HS-5 (cell line): ENCODE data around the gene DYRK4.

Experiments used
- DNase-seq: peaks from one replicate; pipeline ENCODE4 v3.0.0-alpha.2; 2012; ENCODE audit warnings: low read depth

DYRK4 gene

DNA sequence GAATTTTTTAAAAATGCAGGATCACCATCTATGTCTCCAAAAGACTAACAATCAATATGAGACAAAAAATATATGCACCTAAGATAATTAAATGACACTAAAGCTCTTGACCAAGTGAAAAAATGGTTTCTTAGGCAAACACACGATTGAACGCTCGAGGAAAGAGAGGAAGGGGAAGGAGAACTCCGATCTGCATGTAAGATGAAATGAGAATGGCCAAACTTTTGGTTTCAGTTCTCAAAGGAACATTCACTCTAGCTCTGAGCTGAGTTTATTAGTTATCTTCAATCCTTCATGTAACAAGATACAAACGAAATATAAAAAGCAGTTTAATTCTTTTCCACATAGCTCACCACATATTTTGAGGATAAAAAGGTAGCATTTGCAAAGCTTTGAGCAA is 2.8 kb downstream of the DYRK4 start:
- DNase-seq, result no peak

DNA sequence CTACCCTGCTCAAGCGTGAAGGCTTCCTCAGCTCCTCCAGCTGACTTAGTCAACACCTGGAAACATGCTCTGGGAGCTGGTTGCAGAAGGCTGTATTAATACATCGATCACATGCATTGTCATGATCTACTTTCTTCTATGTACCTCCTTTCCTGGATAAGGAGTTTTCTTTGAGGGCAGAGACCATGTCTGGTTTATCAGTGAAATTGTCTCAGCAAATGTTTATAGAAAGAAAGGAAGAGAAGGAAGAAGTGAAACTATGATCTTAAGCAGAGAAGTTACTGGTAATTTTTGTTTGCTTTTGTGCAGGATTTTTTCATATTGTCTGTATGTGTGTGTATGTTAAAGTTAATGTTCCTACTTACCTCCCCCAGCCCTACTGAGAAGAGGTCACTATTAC is 4.5 kb downstream of the DYRK4 start:
- no peak for DNase-seq

DNA sequence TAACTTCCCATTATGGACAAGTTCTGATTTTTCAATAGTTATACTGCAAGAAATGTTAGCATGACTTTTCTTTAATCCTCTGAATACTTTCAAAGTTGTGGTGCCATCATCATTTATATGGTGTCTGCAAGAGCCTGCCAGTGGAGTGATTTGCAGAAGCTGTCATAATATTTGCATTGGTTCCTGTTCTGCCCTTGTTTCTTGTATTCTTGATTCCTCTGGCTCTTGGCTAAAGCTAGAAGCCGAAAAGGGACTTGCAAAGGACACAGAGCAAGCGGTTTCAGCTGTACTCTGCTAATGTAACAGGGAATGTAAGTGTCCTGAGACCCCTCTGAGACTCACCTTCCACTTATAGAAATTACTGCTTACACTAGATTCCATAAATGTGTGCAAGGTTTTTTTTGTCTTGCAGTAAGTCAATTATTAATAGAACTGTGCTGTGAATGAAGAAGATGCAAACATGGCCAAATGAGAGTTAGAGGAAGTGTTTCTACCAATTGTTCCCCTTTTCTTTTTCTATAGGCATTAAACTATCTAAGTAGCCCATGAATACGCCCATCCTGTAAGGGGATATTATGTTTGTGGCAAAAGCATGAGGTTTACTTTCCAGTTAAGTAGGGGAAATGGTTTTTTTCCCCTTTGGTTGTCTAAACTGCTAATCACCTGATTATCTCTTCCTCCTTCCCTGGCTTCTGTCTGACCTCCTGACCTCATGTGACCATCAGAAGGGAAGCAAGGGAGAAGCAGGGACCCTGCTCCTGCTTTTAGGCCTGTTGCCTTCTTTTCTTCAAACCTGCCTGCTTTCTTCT is 5.3 kb downstream of the DYRK4 start:
- DNase-seq, result no peak

DNA sequence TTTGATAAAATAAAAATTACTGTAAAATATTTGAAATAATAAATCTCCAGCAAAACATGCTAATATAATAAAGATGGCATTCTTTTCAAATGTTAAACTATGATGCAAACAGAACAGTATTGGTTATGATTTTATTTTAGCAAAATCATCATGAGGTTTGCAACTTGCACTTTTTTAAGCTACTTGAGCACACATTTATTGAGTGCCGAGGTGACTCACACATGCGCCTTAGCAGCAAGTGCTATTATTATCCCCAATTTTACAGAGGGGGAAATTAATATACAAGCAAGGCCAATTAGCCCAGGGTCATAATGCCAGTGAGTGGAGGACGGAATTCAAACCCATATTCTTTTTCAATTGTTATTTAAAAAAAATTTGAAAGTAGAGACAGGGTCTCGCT is 7.3 kb downstream of the DYRK4 start:
- DNase-seq, result no peak

DNA sequence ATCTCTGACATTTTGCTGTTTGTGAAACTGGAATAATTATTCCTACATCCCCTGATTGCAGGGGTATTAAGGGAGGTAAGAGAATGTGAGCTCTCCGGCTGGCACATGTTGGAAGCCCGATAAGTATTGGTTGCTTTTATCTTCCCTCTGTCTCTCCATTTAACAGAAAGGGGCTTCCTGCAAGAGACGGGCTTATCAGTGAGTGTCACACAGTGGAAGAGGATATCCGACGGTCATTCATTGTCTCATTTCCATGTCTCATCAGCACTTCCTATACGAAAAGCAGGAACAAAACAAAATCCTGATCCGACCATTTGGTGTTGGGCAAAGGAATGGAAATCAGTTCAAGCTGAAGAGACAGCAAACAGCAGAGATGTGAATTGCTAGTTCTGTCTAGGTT is 10.7 kb downstream of the DYRK4 start:
- no peak for DNase-seq

DNA sequence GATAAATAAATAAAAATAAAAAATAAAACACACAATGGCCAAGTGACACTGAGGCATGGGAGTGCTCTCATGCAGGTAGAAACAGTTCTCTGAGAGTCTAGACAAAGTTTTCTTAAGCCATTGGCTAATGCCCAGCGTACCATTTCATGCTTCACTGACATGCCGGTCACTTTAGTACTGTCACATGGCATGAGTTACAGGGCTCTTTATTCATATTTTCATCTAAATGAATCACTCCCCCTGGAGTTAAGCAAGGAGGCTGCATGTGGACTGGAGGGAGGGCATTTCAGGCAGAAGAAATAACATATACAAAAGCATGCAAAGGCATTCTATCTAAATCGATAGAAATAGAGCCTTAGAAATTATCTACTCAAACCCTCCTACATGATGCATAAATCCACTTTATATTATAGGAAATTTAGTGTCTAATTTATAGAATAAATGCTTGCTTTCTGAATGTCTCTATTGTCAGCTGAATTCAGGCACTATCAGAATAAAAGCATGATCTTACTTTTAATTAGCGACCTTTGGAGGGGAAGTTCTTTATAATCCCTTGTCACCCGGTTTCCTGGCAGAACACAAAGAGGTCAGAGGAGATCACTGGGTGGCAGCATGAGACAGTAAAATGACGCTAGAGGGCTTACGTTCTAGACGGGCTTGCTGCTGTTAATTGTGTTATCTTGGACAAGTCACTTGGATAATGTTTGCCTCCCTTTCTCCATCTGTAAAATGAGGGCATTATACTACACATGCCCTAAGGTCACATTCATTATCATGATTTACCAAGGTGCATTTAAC is 17.5 kb downstream of the DYRK4 start:
- DNase-seq, result no peak

DNA sequence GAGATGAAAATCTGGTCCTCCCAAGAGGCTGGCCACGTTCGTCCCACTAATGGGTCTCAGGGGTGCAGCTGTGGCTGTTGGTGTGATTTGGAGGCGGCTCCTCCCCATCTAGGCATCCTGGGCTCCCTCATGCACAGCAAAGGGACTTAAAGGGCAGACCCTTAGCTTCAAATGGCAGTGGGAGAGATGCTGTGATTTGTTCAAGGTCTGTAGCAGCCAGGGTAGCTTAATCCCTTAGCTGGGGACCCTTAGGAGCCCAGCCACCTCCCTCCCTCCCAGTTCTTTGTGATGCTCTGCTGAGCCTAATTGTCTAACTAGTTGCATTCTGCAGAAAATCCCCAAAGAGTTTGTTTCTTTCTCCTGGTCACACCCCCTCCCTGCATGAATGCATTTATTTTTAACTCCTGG is 18.3 kb downstream of the DYRK4 start:
- no peak for DNase-seq

DNA sequence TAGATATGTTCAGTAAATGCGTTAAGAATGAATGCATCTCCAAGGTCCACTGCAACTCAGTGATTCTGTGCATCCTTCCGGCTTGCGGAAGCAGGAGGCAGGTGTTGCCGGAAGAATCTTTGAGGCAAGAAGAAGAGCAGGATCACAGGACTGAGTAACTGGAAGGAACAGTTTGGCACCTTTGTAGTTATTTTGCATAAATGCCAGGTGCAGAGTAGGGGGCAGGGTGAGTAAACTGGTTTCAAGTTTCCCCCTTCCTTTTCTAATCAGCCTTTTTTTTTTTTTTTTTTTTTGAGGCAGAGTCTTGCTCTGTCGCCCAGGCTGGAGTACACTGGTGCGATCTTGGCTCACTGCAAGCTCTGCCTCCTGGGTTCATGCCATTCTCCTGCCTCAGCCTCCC is 22.3 kb downstream of the DYRK4 start:
- DNase-seq, result no peak

DNA sequence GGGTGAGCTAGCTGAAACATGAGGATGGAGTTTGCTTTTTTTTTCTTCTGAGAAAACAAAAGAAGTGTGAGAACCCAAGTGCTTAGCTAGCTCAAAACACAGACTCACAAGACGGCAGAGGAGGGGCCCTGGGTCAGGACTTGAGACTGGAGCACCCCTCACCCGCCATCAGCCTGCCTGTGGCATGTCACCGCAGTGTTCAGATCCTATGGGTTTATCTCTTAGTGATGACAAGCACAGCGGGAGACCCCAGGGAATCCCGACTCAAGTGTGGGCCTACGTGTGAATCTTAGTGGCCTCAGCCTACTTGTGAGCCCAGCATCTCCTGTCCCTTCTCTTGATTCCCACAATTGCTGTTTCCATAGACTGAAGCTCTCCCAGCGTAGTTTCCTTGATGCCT is 22.9 kb downstream of the DYRK4 start:
- DNase-seq, result no peak

DNA sequence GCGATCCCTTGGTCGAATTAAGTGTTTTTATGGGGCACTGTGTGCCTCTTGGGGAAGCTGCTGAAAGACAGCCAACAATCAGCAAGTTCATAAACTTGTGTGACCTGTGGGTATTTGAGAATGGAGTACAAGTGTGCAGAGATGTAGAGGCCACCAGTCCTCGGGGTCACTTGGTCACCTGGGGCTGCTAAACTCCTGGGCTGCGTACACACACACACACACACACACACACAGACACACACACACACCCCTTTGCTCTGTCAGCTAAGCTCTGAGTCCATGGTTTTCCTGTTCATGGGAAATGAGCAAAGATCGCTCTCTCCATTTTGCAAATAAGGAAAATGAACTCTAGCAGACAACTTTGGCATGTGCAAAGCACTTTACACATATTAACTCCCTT is 24.5 kb downstream of the DYRK4 start:
- DNase-seq, result no peak

DNA sequence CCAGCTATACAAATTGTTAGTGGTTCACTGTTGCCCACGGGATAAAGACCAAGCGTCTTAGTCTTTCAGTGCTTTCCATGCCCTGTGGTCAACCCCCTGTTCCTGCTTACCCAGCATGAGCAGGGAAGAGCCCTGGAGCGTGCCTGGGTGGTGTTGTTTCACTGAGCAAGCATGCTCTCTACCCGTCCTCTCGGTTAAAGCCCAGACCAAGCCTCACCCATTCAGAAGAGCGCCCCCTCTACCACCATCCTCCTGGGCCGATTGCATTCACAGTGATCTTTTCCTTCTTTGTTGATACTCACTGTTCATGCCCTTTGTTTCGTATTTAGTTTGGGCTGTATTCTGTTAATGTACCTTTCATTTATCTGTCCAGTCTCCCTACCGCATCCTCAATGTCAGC is 25.1 kb downstream of the DYRK4 start:
- DNase-seq, result no peak

DNA sequence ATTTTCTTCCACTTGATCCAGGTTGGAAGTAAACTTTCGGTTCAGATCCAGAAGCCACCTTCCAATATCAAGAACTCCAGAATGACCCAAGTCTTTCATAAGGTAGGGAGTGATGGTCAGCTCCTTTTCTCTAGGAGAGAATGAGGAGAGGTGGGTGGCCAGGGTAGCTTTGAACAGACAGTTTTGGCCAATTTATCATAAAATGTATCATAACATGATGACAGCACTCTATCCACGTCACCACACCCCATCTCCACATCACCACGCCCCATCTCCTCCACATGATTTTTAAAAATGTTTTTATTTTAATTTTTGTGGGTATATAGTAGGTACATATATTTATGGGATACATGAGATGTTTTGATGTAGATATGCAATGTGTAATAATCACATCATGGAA is 26.9 kb downstream of the DYRK4 start:
- no peak for DNase-seq

DNA sequence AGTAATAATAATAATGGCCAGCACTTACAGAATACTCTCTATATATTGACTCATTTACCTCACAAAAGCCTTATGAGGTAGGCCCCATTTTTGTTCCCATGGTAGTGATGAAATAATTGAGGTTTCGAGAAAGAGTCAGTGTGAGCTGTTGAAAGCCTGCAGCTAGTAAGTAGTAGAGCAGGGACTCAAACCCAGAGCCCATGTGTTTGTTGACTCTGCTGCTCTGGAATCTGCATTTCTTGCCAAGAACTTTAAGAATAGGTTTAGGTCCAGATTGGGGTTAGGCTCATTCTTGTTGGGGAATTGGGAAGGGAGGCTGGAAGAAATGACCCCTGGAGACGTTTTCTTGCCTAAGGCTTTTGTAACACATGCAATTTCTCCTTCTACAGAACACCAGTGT is 27.9 kb downstream of the DYRK4 start:
- DNase-seq, result no peak

DNA sequence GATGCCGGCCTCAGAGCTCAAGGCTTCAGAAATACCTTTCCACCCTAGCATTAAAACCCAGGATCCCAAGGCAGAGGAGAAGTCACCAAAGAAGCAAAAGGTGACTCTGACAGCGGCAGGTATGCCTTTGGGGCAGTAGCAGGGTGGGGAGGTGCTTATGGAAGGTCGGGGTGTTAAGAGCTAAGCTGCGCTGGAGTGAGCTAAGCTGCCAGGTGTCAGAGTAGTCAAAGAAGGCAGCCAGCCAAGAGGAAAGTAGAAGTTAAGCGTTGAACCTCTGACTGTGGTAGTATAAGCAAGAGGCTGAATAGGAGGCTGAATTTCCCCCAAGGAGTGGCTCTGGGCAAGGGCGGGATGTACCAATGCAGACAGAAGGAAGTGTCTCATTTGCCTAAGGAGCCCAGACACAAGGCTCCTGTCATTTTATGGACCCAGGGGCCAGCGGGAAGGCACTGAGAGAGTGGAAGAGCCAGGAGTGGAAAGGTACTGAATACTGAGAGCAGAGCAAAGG is 29.2 kb downstream of the DYRK4 start:
- DNase-seq, result no peak

DNA sequence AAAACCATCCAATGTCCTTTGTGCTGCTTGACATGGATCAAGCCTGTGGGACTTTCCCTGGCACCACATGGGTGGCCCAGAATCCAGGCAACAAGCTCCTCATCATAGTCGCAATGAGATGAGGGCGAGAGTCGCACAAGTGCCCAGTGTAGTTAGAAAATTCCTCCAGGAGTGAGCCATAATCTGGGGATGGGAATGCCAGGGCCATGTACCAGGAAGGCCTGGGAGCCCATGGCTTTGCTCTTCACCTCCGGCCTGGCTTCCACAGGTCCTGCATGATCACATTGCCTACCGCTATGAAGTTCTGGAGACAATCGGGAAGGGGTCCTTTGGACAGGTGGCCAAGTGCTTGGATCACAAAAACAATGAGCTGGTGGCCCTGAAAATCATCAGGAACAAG is 33.9 kb downstream of the DYRK4 start:
- no peak for DNase-seq

DNA sequence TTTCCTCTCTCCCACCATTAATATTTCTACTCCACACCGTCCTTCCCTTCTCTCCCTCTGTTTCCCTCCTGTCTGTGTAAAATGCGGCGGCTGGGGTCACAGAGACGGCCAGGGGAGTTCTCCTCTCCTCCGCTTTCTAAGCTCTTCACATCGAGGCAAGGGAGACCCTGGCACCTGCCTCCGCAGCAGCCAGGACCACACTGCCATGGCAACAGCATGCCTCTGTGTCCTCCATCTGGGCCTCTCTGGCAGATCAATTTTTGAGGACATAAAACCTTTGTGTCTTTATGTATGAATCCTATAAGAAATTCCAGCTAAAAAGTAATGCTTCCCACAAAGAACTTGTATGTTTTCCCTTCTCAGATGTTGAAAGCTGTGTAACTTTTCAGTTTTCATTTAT is 41.4 kb downstream of the DYRK4 start:
- no peak for DNase-seq

DNA sequence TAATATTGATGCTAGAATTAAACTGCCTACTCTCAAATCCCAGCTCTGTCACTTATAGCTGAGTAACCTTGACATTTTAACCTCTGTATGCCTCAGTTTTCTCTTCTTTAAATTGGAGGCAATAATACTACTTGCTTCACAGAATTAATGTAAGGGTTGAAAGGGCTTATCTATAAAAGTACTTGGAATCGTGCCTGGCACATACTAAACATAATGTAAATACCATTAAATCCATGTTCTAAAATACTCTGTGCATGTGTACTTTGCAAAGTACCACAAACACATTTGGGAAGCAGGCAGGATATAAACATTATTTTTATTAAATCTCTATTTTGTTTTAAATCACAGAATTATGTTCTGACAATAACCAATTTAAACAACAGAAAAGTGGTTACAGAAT is 41.9 kb downstream of the DYRK4 start:
- no peak for DNase-seq

DNA sequence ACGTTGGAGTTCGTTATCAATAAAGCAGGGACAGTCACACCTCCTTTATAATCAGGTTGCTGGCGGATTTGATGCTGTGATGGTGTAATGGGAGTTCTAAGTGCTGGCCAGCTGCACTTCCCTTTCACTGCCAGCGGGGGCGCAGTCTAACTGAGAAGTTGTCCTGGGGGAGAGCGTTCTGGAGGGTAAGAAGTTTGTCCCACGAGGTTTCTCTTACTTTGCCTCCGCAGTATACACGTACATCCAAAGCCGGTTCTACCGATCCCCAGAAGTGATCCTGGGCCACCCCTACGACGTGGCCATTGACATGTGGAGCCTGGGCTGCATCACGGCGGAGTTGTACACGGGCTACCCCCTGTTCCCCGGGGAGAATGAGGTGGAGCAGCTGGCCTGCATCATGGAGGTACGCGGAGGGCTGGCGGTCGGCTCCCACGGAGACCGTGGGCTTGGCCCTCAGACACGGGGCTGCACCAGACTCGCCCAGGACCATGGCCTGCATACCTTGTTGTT is 42.7 kb downstream of the DYRK4 start:
- peak; percentile 46 for DNase-seq

DNA sequence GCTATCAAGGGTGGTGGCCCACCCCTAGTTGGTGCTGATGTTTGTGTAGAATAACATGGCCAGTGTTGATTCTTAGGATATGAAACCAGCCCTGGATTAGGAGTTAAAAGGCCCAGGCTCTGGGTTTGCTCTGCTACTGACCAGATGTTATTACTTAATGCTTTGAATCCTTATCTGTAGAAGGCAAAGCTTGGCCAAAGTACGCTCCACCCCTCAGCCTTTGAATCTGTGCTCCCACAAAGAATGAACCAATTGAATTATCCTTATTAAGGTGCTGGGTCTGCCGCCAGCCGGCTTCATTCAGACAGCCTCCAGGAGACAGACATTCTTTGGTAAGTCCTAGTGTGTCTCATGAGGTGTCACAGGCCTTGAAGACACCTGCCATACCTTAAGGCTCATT is 45.0 kb downstream of the DYRK4 start:
- DNase-seq, result no peak

DNA sequence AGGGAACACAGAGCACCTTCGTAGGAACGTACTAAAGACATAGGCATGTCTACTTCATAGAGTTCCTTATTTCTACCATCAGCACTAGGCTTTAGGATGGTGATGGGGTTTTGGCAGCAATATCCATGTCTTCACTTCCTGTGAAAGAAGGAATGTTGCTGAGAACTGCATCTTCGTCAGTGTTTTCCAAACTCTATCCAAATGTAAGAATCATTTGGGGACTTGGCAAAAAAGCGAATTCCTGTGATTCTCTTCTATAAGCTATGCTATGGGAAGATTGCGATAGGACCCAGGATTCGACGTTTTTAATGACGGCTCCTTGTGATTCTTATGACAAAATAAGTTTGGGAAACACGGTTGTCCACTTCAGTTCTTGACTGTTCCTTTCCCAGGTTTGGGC is 47.1 kb downstream of the DYRK4 start:
- DNase-seq, result no peak

DNA sequence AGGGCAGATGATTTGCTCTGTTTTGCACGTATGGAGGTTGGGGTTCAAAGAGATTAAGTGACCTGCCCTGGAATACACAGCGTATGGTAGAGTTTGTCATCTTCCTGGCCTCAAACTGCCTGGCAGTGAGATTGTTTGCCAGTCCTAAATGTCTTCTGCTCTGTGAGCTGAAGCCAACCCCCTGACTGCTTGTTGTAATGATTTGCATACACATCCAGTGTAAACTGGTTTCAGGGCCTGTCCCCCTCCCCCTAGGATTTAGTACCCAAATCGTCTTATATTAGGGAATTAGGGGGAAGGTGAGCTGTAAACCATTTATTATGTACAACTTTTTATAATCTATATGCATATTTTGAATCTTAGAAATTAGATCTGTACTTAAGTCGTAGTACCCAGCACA is 48.5 kb downstream of the DYRK4 start:
- no peak for DNase-seq

DNA sequence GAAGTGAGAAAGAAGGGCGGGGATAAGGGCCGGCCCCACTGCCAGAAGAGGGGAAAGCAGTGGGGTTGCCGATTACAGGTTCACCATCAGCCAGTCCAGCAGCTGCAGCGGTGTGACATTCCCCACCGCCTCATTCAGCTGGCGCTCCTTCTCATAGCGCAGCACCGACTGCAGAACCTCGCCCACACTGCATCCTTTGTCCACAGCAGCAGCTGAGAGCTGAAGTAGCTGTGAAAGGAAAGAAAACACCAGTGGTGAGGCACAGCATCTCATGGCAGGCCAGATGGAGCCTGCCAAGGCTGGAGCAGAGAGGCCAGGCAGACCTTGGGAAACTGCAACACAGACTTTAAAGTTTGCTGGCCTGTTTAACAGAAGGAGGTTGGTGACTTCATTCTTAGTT is 53.7 kb downstream of the DYRK4 start:
- no peak for DNase-seq

DNA sequence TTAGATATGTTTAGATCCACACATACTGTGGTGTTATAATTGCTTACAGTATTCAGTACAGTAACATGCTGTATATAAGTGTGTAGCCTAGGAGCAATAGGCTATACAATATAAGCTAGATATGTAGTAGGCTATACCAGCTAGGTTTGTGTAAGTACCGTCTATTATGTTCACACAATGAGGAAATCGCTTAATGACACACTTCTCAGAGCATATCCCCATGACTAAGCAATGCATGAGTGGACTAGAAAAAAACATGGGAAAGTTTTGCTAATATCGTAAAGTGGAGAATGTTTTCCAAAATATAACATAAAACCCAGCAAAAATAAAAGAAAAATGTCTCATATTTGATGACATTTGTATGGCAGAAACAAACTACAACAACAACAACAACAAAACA is 59.5 kb downstream of the DYRK4 start:
- no peak for DNase-seq
